B cell (primary cell): Measurements from ENCODE around the gene C3orf18. TPM values are rescaled to one million over a fixed set of nuclear protein-coding genes. Genes with fewer than 3 reads are reported as not detected.

Experiments used
- ATAC-seq: fragments of 200-7000 bp; cut with Tn5 transposase; one replicate; pipeline ENCODE4 v1.10.0; 2021; ENCODE audit warnings: low read depth, mild to moderate bottlenecking, moderate number of reproducible peaks, moderate library complexity
- CTCF ChIA-PET: fragments of 350-600 bp; sonication (Branson Sonifier 250); formaldehyde crosslinking; loops from one replicate; lab custom pipeline; 2021; ENCODE audit warnings: antibody characterized with exemption, inconsistent platforms; lab: Charles Lee
- POLR2A ChIA-PET: fragments of 350-600 bp; sonication (Branson Sonifier 250); formaldehyde crosslinking; loops from one replicate; lab custom pipeline; 2021; ENCODE audit warnings: antibody characterized with exemption; lab: Charles Lee
- DNase-seq: peaks from one replicate; pipeline ENCODE4 v3.0.0; 2013
- H2AFZ ChIP-seq: 2 replicates; pipeline ENCODE4 v1.6.1; 2012; ENCODE audit warnings: mild to moderate bottlenecking, low read depth, low read length; ENCODE audit not compliant: insufficient read depth, poor library complexity, severe bottlenecking
- H3K27ac ChIP-seq, 2 donors: 1 replicate in 1 of 2; 2 replicates in 1 of 2; pipeline ENCODE4 v1.5.1; 2012 to 2013; ENCODE audit warnings: low read length in 2 of 2, mild to moderate bottlenecking in 2 of 2, moderate library complexity in 1 of 2
- H3K27me3 ChIP-seq, 4 experiments: fragments of 200-600 bp in 1 of 4; sonication (generic) in 1 of 4; replicated peaks in 1 of 4; 1 replicate in 2 of 4; 2 replicates in 2 of 4; pipeline versions ENCODE4 v1.6.1 to v1.7.0; 2013 to 2016; ENCODE audit warnings: low read length in 3 of 4, mild to moderate bottlenecking in 2 of 4, mixed read lengths in 1 of 4, moderate library complexity in 1 of 4; ENCODE audit not compliant: insufficient read depth in 4 of 4, control insufficient read depth in 3 of 4; ENCODE audit errors: control extremely low read depth in 1 of 4
- H3K36me3 ChIP-seq, 2 experiments: replicated peaks in 1 of 2; 1 replicate in 1 of 2; 2 replicates in 1 of 2; pipeline versions ENCODE4 v1.6.1 to v1.7.1; 2013; ENCODE audit warnings: low read length in 1 of 2; ENCODE audit not compliant: insufficient read depth in 2 of 2, control insufficient read depth in 1 of 2; ENCODE audit errors: control extremely low read depth in 1 of 2, extremely low read depth in 1 of 2
- H3K4me1 ChIP-seq, 2 donors: fragments of 200-600 bp in 1 of 2; sonication (generic) in 1 of 2; 1 replicate in 1 of 2; 2 replicates in 1 of 2; pipeline versions ENCODE4 v1.5.1 to v1.6.1; 2013 to 2017; ENCODE audit warnings: low read length in 2 of 2; ENCODE audit not compliant: control insufficient read depth in 2 of 2, insufficient read depth in 2 of 2
- H3K4me2 ChIP-seq: replicated peaks from 2 replicates; pipeline ENCODE3; 2012; ENCODE audit warnings: mild to moderate bottlenecking, low read depth, low read length; ENCODE audit not compliant: poor library complexity, severe bottlenecking
- H3K4me3 ChIP-seq, 5 experiments: fragments of 200-600 bp in 1 of 5; sonication (generic) in 1 of 5; 1 replicate in 3 of 5; 2 replicates in 2 of 5; pipeline versions ENCODE4 v1.5.1 to v1.7.0; 2011 to 2016; ENCODE audit warnings: low read length in 4 of 5, mild to moderate bottlenecking in 4 of 5, low read depth in 2 of 5, control low read depth in 1 of 5, moderate library complexity in 1 of 5; ENCODE audit not compliant: insufficient read depth in 1 of 5; ENCODE audit errors: control extremely low read depth in 1 of 5, extremely low read depth in 1 of 5
- H3K79me2 ChIP-seq: fragments of 200-600 bp; sonication (generic); one replicate; pipeline ENCODE4 v1.6.0; 2016; ENCODE audit warnings: low read length; ENCODE audit not compliant: control insufficient read depth, insufficient read depth
- H3K9ac ChIP-seq: fragments of 200-600 bp; sonication (generic); 2 replicates; pipeline ENCODE4 v1.6.1; 2017; ENCODE audit warnings: mild to moderate bottlenecking, low read length, moderate library complexity
- H3K9me3 ChIP-seq, 3 donors: one replicate each; pipeline versions ENCODE4 v1.6.1 to v1.7.1; 2013; ENCODE audit warnings: low read length in 2 of 3; ENCODE audit not compliant: control insufficient read depth in 2 of 3, insufficient read depth in 1 of 3; ENCODE audit errors: control extremely low read depth in 1 of 3
- H4K20me1 ChIP-seq: 2 replicates; pipeline ENCODE4 v1.6.0; 2012; ENCODE audit warnings: mild to moderate bottlenecking, low read length; ENCODE audit not compliant: insufficient read depth, control insufficient read depth, poor library complexity, severe bottlenecking
- H3K27ac Mint-ChIP-seq: one replicate; pipeline ENCODE4 v1.8.0; 2021; ENCODE audit warnings: mixed read lengths
- H3K27me3 Mint-ChIP-seq: one replicate; pipeline ENCODE4 v1.8.0; 2021; ENCODE audit warnings: mixed read lengths
- H3K4me1 Mint-ChIP-seq: one replicate; pipeline ENCODE4 v1.8.0; 2021; ENCODE audit warnings: mixed read lengths
- H3K4me3 Mint-ChIP-seq: one replicate; pipeline ENCODE4 v1.8.0; 2021; ENCODE audit warnings: mixed read lengths
- H3K9me3 Mint-ChIP-seq: one replicate; pipeline ENCODE4 v1.8.0; 2022; ENCODE audit warnings: mixed read lengths; ENCODE audit not compliant: insufficient read depth
- CTCF ChIP-seq: fragments of 200-600 bp; IDR thresholded peaks from one replicate; pipeline ENCODE4 v1.8.0; 2022; ENCODE audit warnings: antibody characterized with exemption, mild to moderate bottlenecking
- EZH2 ChIP-seq: IDR thresholded peaks from 2 replicates; pipeline ENCODE4 v1.6.1; 2012; ENCODE audit warnings: borderline replicate concordance, low read depth, mild to moderate bottlenecking, moderate library complexity, low read length; ENCODE audit not compliant: insufficient read depth, poor library complexity, severe bottlenecking
- WGBS: methylation state at CpG from one replicate; pipeline ENCODE4 v1.1.5; 2013; ENCODE audit warnings: missing lambda C conversion rate; ENCODE audit not compliant: insufficient coverage; 5-methylcytosine and 5-hydroxymethylcytosine counted together
- intact Hi-C: fragments of 100-400 bp; cut with micrococcal nuclease; formaldehyde crosslinking; loops from one replicate; pipeline ENCODE4 v1.10.0; 2022
- polyA plus RNA-seq: library from polyadenylated mRNA; depleted of rRNA; stranded (reverse); fragments of >200 nt; gene quantifications from 2 replicates; pipeline ENCODE4 v1.2.3, GENCODE V29; 2012
- total RNA-seq, 2 donors: library from RNA; stranded (reverse); fragments of 120-200 nt in 1 of 2; gene quantifications; 1 replicate in 1 of 2; 2 replicates in 1 of 2; pipeline versions ENCODE4 v1.2.3 to v1.2.4, GENCODE V29; 2013 to 2022

C3orf18 gene
- total and polyA plus RNA-seq, 2 donors (not counting 1 experiment from before 2014, with no cell fraction given) = 14.3 to 15.4 TPM

DNA sequence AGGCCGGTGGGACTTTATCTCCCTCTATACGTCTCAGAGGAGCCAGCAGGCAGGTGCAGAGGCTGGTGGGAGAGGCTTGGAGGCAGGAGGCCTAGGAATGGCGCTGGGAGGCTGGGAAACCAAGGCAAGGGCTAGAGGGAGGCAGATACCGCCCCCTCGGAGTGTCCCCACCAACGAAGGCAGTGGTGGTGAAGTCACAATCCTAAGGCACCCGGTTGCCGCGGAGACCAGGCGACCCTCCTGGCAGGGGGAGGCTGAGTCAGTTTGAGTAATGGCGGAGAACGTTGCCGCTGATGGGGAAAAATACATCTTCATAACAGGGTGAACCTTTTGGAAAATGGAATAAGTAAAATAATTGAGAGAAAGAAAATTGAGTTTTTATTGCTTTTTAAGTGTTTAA lies 34.2 kb downstream of the C3orf18 start:
- 80% methylated on average over 8 of the region's 13 CpGs for whole genome bisulfite sequencing
- Histone ChIP-seq H3K4me2 (no peak overlapping the region), H3K9me3 (no peaks in the 10 kb centered on the region), H3K36me3 (no peaks in the 10 kb centered on the region), H3K27me3 (peaks cover 0 to 24% (median 5%) of the 10 kb centered on the region in 4 experiments), H2AFZ (no peak overlapping the region), H4K20me1 (no peaks in the 10 kb centered on the region), H3K4me3 (no peak overlapping the region), H3K9ac (no peak overlapping the region), H3K4me1 (no peaks in the 10 kb centered on the region), H3K27ac (no peak overlapping the region), H3K79me2 (no peaks in the 10 kb centered on the region)
- ChIA-PET CTCF (no interaction called here), POLR2A (no interaction called here)
- H3K27ac Mint-ChIP-seq = no peak overlapping the region
- no peak for DNase-seq
- peaks cover 55% of the 10 kb centered on the region for H3K27me3 Mint-ChIP-seq
- intact Hi-C loops = no loop called here
- H3K4me3 Mint-ChIP-seq = no peak overlapping the region
- TF ChIP-seq EZH2 (no peak), CTCF (no peak)
- H3K4me1 Mint-ChIP-seq = no peaks in the 10 kb centered on the region
- no peak for ATAC-seq
- no peaks in the 10 kb centered on the region for H3K9me3 Mint-ChIP-seq

- H3K9me3 Mint-ChIP-seq = no peaks in the 10 kb centered on the region
- Histone ChIP-seq H3K27ac (no peak overlapping the region), H3K79me2 (no peaks in the 10 kb centered on the region), H4K20me1 (no peaks in the 10 kb centered on the region), H3K9me3 (no peaks in the 10 kb centered on the region), H3K36me3 (no peaks in the 10 kb centered on the region), H3K4me2 (no peak overlapping the region), H3K4me3 (no peak overlapping the region), H3K9ac (no peak overlapping the region), H3K27me3 (peaks cover 0 to 24% (median 5%) of the 10 kb centered on the region in 4 experiments), H2AFZ (no peak overlapping the region), H3K4me1 (no peaks in the 10 kb centered on the region)
- H3K27me3 Mint-ChIP-seq = peaks cover 51% of the 10 kb centered on the region
- intact Hi-C loops = no loop called here
- no peaks in the 10 kb centered on the region for H3K4me1 Mint-ChIP-seq
- no peak overlapping the region for H3K4me3 Mint-ChIP-seq
- no peak for DNase-seq
- 86% methylated on average over 8 of the region's 9 CpGs for whole genome bisulfite sequencing
- no peak for ATAC-seq
- no peak overlapping the region for H3K27ac Mint-ChIP-seq
- POLR2A ChIA-PET = no interaction called here
- no peak for TF ChIP-seq CTCF
- CTCF ChIA-PET = no interaction called here
Measured at GRCh38 chr3:50532062-50532705, 35.4 kb downstream of the C3orf18 start.
